Kidney capillary endothelial cell (primary cell): ENCODE results near the gene CBL.

ENCODE experiments used
- DNase-seq: peaks from one replicate; pipeline ENCODE4 v3.0.0-alpha.2; 2018; ENCODE audit warnings: low spot score

Gene CBL

GRCh38 chr11:119334174-119334930 is 128.2 kb downstream of the CBL start, which contains the start of gene RNF26:
TSS of gene RNF26 (plus strand) at chr11:119334527. CDS start at chr11:119335123, 596 bp downstream.
- peak; percentile 95 for DNase-seq

DNA sequence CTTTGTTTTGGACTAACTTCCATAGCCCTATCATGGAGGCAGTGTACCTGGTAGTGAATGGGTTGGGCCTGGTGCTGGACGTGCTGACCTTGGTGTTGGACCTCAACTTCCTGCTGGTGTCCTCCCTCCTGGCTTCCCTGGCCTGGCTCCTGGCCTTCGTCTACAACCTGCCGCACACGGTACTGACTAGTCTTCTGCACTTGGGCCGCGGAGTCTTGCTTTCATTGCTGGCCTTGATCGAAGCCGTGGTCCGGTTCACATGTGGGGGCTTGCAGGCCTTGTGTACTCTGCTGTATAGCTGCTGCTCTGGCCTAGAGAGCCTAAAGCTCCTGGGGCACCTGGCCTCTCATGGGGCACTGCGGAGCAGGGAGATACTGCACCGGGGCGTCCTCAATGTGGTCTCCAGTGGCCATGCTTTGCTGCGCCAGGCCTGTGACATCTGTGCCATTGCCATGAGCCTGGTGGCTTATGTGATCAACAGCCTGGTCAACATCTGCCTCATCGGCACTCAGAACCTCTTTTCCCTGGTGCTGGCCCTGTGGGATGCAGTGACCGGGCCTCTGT is 129.0 kb downstream of the CBL start:
- no peak for DNase-seq

- no peak for DNase-seq
Measured at GRCh38 chr11:119335655-119336543, 129.8 kb downstream of the CBL start.

DNA sequence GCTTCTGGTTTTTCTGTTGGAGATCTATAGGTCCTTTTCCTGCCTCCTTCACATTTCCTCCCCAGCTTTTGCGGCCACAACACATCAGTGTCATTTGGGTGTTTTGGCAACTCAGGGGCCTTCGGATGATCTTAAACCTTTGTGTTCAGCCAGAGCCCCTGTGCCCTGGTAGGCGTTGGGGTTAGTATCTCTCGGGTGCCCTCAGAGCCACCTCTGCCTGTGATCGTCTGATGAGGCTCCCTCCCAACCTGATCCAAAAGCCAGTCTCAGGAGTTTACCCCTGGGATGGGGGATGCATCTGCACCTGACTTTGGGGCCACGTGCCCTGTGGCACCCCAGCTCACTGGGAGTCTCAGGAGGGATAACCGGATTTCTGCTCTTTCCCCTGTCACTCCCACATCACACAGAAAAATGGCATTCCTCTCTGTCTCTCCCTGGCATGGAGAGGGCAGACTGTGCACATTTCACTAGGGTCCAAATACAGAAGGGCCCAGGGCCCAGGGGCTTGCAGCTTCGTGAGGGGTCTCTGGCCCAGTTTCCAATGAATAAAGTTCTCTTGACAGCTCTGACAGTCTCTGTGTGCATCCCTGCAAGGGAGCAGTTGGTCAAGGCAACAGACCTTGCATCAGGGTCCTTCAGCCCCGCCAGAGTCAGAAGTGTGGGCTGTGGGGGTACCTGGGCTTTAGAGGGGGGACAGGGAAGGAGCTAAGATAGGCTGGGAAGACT is 130.8 kb downstream of the CBL start:
- no peak for DNase-seq

DNA sequence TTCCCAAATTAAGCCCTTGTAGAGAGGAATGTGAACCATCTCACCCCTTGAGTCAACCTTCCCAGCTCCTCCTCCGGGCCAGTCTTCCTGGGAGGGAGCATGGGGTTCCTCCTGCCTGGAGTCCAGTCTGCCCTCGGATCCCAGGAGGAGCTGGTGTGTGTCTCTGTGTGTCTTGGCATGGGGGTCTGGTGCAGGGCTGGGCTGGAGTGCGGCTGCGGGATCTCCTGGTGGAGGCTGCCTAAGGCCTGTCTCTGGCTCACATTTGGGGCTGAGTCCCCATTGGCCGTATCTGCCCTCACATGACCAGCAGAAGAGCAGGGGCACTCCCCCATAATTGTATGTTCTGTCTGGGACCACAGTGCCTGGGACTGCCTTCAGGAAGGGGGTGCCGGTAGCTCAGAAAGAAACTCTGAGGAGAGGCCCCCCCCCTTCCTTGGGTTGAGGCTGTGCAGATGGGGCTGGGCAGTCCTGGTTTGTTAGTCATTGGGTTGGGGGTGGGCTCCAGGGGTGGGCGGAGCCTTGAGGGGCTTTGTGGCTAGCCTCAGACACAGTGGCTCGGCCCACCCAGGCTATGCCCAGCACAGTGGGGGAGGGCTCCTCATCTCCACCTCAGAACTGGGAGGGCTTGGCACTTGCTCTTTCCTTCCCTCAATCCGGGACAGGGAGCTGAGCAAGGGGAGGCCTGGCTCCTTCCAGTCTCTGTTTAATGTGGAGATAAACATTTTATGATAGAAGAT is 131.6 kb downstream of the CBL start:
- no peak for DNase-seq

GRCh38 chr11:119338318-119338890 is 132.3 kb downstream of the CBL start:
- DNase-seq, result peak; percentile 81

GRCh38 chr11:119338965-119339588 is 132.9 kb downstream of the CBL start:
- no peak for DNase-seq

DNA sequence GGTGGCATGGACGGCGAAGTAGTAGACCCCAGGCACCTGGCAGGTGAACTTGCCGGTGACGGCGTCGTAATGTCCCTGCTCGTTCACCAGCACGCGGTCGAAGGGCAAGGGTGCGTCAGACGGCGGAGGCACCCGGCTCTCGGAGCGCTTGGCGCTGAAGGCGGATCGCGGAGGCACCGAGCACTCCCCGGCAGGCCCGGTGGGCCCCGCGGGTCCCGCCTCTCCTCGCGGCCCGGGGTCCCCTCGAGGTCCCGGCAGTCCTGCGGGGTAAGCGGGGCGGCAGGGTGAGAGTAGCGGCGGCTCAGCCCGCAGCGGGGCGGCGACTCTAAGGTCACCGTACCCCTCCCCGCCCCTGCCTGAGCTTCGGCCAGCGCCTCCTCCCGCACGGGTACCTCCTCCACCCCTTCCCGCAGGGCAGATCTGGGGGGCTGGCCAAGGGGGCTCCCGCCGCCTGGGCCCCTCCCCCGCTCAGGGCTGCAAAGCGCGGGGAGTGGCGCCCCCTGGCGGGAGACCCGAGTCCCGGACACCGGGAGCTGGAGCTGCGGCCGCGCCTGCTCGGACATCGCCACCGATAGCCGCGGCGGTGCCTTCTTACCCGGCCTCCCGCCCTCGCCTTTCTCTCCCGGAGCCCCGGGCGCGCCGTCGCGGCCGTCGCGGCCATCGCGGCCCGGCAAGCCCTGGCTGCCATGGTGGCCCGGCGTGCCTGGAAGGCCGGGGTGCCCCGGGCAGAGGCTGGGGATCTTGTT is 133.6 kb downstream of the CBL start:
- no peak for DNase-seq

- DNase-seq, result no peak
Measured at GRCh38 chr11:119340335-119341221, 134.4 kb downstream of the CBL start, which contains the start of gene C1QTNF5. TSS of gene C1QTNF5 (minus strand) at chr11:119340883. CDS start at chr11:119340397, 486 bp downstream.

- DNase-seq, result no peak
Measured at GRCh38 chr11:119341222-119342022, 135.3 kb downstream of the CBL start.

DNA sequence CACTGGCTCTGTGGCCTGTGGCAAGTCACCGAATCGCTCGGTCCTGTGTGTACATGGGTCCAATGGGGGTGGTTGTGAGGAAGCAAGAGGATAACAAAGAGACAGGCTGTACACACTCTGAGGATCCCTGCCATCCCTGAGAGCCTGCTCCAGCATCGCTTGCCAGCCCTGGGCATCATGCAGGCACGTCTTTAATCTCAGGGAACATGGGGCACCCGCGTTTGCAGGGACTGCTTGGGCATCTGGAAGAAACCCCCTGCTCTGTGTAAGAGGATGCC is 135.8 kb downstream of the CBL start:
- DNase-seq, result no peak

DNA sequence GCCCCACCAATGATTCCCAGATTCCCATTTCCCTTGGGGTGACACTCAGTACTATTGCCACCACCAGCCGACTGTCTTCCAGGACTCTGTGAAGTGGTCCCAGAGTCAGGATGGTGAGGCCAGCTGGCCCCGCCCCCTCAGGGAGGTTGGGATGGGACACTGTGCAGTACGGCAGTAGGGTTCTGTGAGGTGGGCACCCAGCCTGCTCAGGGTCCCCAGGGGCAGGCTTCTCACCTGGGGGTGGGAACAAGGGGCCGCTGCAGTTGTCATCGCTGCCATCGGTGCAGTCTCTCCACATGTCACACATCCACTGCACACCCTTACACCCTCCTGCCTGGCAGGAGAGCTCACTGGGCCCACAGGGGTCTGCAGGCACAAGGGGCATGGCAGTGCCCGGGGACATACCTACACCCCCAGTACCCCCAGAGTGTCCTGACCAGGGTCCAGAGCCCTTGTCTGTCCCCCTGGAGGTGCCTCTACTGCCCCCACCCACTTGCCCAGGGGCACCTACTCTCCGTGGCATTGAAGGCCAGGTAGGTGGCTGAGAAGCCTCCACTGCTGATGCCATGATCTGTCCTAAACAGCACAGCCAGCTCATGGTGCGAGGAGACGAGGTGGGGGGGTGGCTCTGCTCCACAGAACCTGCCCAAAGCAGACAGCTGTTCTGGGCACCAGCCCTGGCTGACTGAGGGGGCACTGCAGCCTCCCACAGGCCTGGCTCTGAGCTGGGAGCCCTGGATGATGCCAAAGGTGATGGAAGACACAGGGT is 136.4 kb downstream of the CBL start:
- no peak for DNase-seq

GRCh38 chr11:119343726-119344125 is 137.6 kb downstream of the CBL start:
- DNase-seq, result no peak

- DNase-seq, result no peak
Measured at GRCh38 chr11:119344291-119345010, 138.3 kb downstream of the CBL start.

- DNase-seq, result no peak
Measured at GRCh38 chr11:119345685-119346084, 139.5 kb downstream of the CBL start.

- no peak for DNase-seq
Measured at GRCh38 chr11:119346605-119347004, 140.5 kb downstream of the CBL start, which contains the start of gene MFRP. TSS of gene MFRP (minus strand) at chr11:119346705. CDS start at chr11:119346513, 192 bp downstream.
